ENCODE measurements around the gene TMEM198.

Gene TMEM198

DNA sequence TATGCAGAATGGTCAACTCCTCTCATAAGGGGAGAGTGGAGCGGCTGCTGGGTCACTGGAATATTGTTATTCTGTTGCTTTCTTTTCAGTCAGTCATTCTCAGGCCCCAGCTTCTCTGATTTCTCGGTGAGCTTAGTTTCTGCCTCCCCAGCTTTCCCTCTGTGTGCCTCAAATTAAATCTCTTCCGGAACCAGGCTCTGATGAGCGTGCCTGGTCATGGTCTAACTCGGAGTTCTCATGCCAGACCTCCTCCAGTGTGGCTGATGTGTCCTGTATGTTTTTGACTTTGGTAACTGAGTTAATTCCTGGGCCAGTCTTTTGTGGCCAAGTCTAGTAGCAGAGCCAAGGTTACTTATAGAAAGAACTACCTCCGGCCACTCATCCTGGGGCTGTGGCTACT is 48.9 kb downstream of the TMEM198 start:
- no peaks in the 10 kb centered on the region for H3K9me3 ChIP-seq (ENCODE audit: severe bottlenecking)
- no peak for DNase-seq (ENCODE audit: low spot score)
- no peaks in the 10 kb centered on the region for H3K4me1 ChIP-seq (ENCODE audit: insufficient read depth, poor library complexity, severe bottlenecking)
- H3K4me3 ChIP-seq (ENCODE audit: severe bottlenecking): no peak overlapping the region
- no peak for ATAC-seq (ENCODE audit: low read depth)
- no peaks in the 10 kb centered on the region for H3K27me3 ChIP-seq (ENCODE audit: insufficient read depth, poor library complexity, severe bottlenecking)
- no peaks in the 10 kb centered on the region for H3K36me3 ChIP-seq (ENCODE audit: low read depth)
- TF ChIP-seq, protein P1, sequence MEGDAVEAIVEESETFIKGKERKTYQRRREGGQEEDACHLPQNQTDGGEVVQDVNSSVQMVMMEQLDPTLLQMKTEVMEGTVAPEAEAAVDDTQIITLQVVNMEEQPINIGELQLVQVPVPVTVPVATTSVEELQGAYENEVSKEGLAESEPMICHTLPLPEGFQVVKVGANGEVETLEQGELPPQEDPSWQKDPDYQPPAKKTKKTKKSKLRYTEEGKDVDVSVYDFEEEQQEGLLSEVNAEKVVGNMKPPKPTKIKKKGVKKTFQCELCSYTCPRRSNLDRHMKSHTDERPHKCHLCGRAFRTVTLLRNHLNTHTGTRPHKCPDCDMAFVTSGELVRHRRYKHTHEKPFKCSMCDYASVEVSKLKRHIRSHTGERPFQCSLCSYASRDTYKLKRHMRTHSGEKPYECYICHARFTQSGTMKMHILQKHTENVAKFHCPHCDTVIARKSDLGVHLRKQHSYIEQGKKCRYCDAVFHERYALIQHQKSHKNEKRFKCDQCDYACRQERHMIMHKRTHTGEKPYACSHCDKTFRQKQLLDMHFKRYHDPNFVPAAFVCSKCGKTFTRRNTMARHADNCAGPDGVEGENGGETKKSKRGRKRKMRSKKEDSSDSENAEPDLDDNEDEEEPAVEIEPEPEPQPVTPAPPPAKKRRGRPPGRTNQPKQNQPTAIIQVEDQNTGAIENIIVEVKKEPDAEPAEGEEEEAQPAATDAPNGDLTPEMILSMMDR (IDR thresholded peaks at IDR 0.05; ENCODE audit: poor library complexity, severe bottlenecking): no peak
- H3K27ac ChIP-seq (ENCODE audit: poor library complexity, severe bottlenecking): no peak overlapping the region

DNA sequence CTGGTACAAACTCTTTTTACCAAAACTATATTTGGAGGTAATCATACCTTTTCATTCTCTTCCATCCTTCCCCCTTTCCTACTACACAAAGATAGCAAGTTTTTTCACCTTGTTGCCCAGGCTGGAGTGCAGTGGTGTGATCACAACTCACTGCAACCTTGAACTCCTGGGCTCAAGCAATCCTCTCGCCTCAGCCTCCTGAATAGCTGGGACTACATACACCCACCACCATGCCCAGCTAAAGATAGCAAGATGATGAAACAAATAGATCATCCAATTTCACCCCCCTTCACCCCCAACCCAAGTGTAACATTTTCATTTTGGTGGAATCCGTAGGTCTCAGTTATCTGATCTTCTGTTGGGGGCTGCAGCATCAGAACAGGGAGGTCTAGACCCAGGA is 49.3 kb downstream of the TMEM198 start:
- Histone ChIP-seq H3K4me1 (ENCODE audit: insufficient read depth, poor library complexity, severe bottlenecking) (no peaks in the 10 kb centered on the region), H3K36me3 (ENCODE audit: low read depth) (no peaks in the 10 kb centered on the region), H3K27me3 (ENCODE audit: insufficient read depth, poor library complexity, severe bottlenecking) (no peaks in the 10 kb centered on the region), H3K27ac (ENCODE audit: poor library complexity, severe bottlenecking) (no peak overlapping the region), H3K4me3 (ENCODE audit: severe bottlenecking) (no peak overlapping the region), H3K9me3 (ENCODE audit: severe bottlenecking) (no peaks in the 10 kb centered on the region)
- ATAC-seq (ENCODE audit: low read depth) (no peak), DNase-seq (ENCODE audit: low spot score) (no peak)
- TF ChIP-seq, protein P1 (IDR thresholded peaks at IDR 0.05; ENCODE audit: poor library complexity, severe bottlenecking): no peak

DNA sequence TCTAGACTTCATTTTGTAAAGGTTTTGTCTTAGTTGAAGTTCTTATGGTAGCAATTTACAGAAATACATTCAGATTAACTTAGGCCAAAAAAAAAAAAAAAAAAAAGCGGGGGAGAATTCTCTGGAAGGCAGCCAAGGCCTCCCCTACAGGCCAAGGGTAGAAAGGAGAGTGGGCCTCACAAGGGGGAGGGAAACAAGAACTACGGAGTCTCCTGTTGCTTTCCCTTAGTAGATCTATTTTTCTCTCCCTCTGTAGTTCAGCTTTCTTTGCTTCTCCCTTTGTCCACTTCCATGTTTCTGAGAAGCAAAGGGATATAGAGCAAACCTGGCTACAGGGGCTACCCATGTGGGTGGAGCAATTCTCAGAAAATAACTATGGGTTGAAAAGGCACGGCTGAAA is 51.4 kb downstream of the TMEM198 start:
- ATAC-seq (ENCODE audit: low read depth): no peak
- DNase-seq (ENCODE audit: low spot score): no peak
- no peaks in the 10 kb centered on the region for H3K36me3 ChIP-seq (ENCODE audit: low read depth)
- H3K27ac ChIP-seq (ENCODE audit: poor library complexity, severe bottlenecking): no peak overlapping the region
- no peak overlapping the region for H3K4me3 ChIP-seq (ENCODE audit: severe bottlenecking)
- H3K9me3 ChIP-seq (ENCODE audit: severe bottlenecking): no peaks in the 10 kb centered on the region
- TF ChIP-seq, protein P1 (IDR thresholded peaks at IDR 0.05; ENCODE audit: poor library complexity, severe bottlenecking): no peak
- no peaks in the 10 kb centered on the region for H3K4me1 ChIP-seq (ENCODE audit: insufficient read depth, poor library complexity, severe bottlenecking)
- no peaks in the 10 kb centered on the region for H3K27me3 ChIP-seq (ENCODE audit: insufficient read depth, poor library complexity, severe bottlenecking)

DNA sequence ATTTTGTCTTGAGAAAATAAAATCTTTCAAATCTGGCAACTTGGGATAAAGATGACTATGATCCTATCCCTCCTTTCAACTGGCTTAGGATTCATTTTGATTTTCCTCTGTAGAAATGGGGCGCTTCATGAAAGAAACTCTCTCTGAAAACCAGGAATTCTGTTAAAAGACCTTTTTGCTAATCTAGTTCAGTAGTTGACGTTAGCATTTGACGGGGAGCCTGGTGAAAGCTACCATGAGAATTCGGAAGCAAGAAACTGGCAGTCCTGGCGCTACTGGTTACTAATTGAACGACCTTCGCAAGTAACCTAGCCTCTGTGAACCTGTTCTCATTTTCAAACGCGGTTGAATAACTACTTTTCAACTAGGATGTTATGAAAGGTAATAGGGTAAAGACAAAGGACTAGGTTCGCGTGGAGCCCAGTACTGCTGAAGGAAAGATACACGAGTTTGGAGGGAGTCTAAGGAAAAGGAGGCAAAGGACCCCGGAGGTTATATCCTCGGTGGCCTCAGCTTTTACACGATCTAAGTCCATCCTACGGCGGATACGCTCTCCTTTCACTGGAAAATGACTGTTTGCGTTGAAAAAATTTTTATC is 53.2 kb downstream of the TMEM198 start:
- peak overlapping the region; percentile 63 for H3K4me3 ChIP-seq (ENCODE audit: severe bottlenecking)
- H3K36me3 ChIP-seq (ENCODE audit: low read depth): no peaks in the 10 kb centered on the region
- TF ChIP-seq, protein P1 (IDR thresholded peaks at IDR 0.05; ENCODE audit: poor library complexity, severe bottlenecking): no peak
- no peaks in the 10 kb centered on the region for H3K4me1 ChIP-seq (ENCODE audit: insufficient read depth, poor library complexity, severe bottlenecking)
- H3K9me3 ChIP-seq (ENCODE audit: severe bottlenecking): no peaks in the 10 kb centered on the region
- no peaks in the 10 kb centered on the region for H3K27me3 ChIP-seq (ENCODE audit: insufficient read depth, poor library complexity, severe bottlenecking)
- peak overlapping the region; percentile 75 for H3K27ac ChIP-seq (ENCODE audit: poor library complexity, severe bottlenecking)
- DNase-seq (ENCODE audit: low spot score) (no peak), ATAC-seq (ENCODE audit: low read depth) (peak; percentile 2; the same call in 2 of the 3 replicates)

DNA sequence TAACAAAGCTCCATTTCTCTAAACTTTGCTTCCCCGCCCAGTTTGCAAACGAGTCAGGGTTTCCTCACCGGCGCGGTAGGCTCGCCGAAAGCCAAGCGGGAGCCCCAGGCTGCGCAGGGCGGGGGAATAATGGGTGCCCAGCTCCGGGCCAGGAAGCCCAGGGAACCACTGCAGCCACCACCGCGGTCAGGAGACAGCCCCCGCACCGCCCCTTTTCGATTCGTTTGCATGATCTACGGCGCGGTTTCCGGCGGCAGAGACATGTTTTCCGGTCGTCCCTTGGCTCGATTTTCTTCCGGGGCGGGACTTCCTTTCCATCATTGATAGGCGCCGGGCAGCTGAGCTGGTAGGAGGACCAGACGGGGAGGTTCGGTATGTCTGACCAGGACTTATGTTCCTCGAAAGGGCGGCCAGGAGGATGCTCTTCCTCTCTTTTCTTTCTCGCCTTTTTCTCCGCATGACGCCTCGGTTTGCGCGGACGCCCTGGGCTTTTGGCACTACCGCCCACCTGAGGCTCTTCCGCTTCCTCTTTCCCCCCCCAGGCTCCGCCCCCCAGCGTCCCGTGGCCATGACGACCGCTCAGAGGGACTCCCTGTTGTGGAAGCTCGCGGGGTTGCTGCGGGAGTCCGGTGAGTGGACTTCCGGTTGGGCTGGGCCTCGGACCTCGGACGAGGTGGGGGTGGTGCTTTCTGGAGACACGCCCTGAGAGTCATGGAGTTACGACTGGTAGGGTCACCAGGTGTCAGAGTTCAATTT is 53.9 kb downstream of the TMEM198 start, which contains the start of gene STK11IP:
STK11IP (plus strand) TSS at position 306 of the 756 bp plus-strand sequence; CDS start at position 569, 263 bp downstream.
- H3K27me3 ChIP-seq (ENCODE audit: insufficient read depth, poor library complexity, severe bottlenecking): no peaks in the 10 kb centered on the region
- H3K4me3 ChIP-seq (ENCODE audit: severe bottlenecking): peak within 1 kb of the TSS; percentile 63
- H3K27ac ChIP-seq (ENCODE audit: poor library complexity, severe bottlenecking): peak within 1 kb of the TSS; percentile 75
- ATAC-seq (ENCODE audit: low read depth): peak; percentile 95
- TF ChIP-seq, protein P1 (IDR thresholded peaks at IDR 0.05; ENCODE audit: poor library complexity, severe bottlenecking): no peak
- no peaks in the 10 kb centered on the region for H3K36me3 ChIP-seq (ENCODE audit: low read depth)
- DNase-seq (ENCODE audit: low spot score): peak; percentile 98
- H3K4me1 ChIP-seq (ENCODE audit: insufficient read depth, poor library complexity, severe bottlenecking): no peaks in the 10 kb centered on the region
- H3K9me3 ChIP-seq (ENCODE audit: severe bottlenecking): no peaks in the 10 kb centered on the region
